ENCODE measurements around the gene SH3BP5L. TPM values are rescaled to one million over a fixed set of nuclear protein-coding genes. Genes with fewer than 3 reads are reported as not detected.
A peak's percentile ranks its signal among the peaks of the same experiment; 100 is the strongest.

SH3BP5L gene
- total RNA-seq, 4 donors from 2014 or later: 21.9 to 38.7 (median 28.4) TPM

DNA sequence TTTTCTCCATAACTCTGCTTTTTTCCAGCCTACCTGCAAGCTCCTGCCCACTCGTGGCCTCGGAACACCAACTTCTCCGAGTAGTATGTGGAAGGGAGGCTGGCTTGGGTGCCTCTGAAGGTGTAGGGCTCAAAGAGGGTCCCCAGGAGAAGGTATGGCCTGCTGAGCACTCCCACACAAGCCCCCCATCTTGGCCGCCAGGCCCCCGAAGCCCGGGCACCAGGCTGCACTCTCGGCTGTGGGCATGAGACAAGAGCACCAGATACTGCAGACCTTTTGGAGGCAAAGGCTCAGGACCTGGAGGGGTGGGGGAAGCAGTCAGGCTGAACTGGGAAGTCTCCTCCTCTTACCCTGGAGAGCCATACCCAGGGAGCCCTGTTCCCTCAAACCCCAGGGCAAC lies 31.5 kb upstream of the SH3BP5L start:
- H3K27ac ChIP-seq: peak overlapping the region in 2 of 4 donors; percentile 91 to 93
- 83% methylated on average over 2 to 3 of the region's 7 CpGs for WGBS, 2 donors (ENCODE audit: low coverage in 1 of 2)

DNA sequence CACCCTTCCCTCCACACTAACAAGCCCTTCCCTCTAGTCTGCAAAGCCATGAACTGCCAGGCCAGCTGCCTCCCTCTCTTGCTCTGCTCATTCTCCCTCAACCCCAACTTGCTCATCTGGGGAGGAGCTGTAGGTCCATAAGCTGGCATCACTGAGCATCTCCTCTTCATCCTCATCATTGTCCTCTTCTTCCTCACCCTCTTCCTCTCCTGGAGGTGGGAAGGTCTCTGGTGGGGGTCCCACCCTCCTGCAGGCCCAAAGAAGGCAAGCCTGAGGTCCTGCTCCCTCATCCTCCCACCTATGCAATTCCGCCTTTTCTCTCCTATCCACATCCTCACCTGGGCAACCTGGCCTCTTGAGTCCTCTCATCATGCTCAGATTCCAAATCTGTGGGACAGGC lies 30.5 kb upstream of the SH3BP5L start:
- Histone ChIP-seq H3K36me3 (peaks cover 0 to 33% of the 10 kb centered on the region in 2 donors), H3K4me3 (no peak overlapping the region), H3K9me3 (no peaks in the 10 kb centered on the region), H3K27me3 (no peaks in the 10 kb centered on the region), H3K4me1 (peaks cover 0 to 45% (median 14%) of the 10 kb centered on the region in 3 donors), H3K27ac (no peak overlapping the region)
- WGBS, 2 donors (ENCODE audit: low coverage in 1 of 2): 100% methylated on average over 1 of the region's 1 CpG
- TF ChIP-seq, protein P1, sequence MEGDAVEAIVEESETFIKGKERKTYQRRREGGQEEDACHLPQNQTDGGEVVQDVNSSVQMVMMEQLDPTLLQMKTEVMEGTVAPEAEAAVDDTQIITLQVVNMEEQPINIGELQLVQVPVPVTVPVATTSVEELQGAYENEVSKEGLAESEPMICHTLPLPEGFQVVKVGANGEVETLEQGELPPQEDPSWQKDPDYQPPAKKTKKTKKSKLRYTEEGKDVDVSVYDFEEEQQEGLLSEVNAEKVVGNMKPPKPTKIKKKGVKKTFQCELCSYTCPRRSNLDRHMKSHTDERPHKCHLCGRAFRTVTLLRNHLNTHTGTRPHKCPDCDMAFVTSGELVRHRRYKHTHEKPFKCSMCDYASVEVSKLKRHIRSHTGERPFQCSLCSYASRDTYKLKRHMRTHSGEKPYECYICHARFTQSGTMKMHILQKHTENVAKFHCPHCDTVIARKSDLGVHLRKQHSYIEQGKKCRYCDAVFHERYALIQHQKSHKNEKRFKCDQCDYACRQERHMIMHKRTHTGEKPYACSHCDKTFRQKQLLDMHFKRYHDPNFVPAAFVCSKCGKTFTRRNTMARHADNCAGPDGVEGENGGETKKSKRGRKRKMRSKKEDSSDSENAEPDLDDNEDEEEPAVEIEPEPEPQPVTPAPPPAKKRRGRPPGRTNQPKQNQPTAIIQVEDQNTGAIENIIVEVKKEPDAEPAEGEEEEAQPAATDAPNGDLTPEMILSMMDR (IDR thresholded peaks at IDR 0.05): no peak
- TF ChIP-seq POLR2AphosphoS5 (IDR thresholded peaks at IDR 0.05) (no peak), POLR2A (IDR thresholded peaks at IDR 0.05) (no peak), EP300 (IDR thresholded peaks at IDR 0.05) (no peak)
- no peak for ATAC-seq

More for the DNA sequence above, 31.5 kb upstream of the SH3BP5L start:
- Histone ChIP-seq H3K27me3 (no peaks in the 10 kb centered on the region), H3K4me3 (peak overlapping the region in 1 of 2 donors; percentile 65), H3K36me3 (peaks cover 0 to 25% of the 10 kb centered on the region in 2 donors), H3K4me1 (peaks cover 0 to 45% (median 14%) of the 10 kb centered on the region in 3 donors), H3K9me3 (no peaks in the 10 kb centered on the region)
- no peak for ATAC-seq
- TF ChIP-seq EP300 (IDR thresholded peaks at IDR 0.05): no peak
- TF ChIP-seq POLR2A (IDR thresholded peaks at IDR 0.05): no peak
- no peak for TF ChIP-seq POLR2AphosphoS5 (IDR thresholded peaks at IDR 0.05)
- TF ChIP-seq, protein P1 (IDR thresholded peaks at IDR 0.05): no peak

DNA sequence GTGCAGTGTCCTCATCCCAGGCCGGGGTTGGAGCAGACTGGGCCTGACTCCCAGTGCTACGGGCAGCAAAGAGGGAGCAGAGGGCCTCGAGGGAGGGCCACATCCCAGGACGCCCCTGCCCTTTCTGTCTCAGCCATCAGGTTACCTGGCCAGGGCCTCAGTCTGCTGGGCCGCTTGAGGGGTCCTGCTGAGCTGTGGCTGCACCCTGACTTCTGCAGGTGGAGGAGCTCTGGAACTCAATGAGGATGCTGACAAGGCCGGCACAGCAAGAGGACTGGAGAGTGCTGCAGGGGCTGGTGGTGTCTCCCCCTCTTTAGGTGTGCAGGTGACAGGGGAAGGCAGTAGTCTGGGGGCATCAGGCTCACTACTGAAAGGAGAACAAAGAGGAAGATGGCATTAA lies 29.9 kb upstream of the SH3BP5L start:
- ATAC-seq: no peak
- H3K9me3 ChIP-seq: no peaks in the 10 kb centered on the region
- peaks cover 0 to 39% of the 10 kb centered on the region in 2 donors for H3K36me3 ChIP-seq
- no peaks in the 10 kb centered on the region for H3K27me3 ChIP-seq
- H3K4me3 ChIP-seq: no peak overlapping the region
- no CpG with 5 or more reads among the region's 6 CpGs for WGBS, 2 donors (ENCODE audit: low coverage in 1 of 2)
- no peak for TF ChIP-seq POLR2A (IDR thresholded peaks at IDR 0.05)
- TF ChIP-seq, protein P1 (IDR thresholded peaks at IDR 0.05): no peak
- TF ChIP-seq POLR2AphosphoS5 (IDR thresholded peaks at IDR 0.05): no peak
- TF ChIP-seq EP300 (IDR thresholded peaks at IDR 0.05): no peak
- H3K4me1 ChIP-seq: peaks cover 0 to 45% (median 14%) of the 10 kb centered on the region in 3 donors
- no peak overlapping the region for H3K27ac ChIP-seq

DNA sequence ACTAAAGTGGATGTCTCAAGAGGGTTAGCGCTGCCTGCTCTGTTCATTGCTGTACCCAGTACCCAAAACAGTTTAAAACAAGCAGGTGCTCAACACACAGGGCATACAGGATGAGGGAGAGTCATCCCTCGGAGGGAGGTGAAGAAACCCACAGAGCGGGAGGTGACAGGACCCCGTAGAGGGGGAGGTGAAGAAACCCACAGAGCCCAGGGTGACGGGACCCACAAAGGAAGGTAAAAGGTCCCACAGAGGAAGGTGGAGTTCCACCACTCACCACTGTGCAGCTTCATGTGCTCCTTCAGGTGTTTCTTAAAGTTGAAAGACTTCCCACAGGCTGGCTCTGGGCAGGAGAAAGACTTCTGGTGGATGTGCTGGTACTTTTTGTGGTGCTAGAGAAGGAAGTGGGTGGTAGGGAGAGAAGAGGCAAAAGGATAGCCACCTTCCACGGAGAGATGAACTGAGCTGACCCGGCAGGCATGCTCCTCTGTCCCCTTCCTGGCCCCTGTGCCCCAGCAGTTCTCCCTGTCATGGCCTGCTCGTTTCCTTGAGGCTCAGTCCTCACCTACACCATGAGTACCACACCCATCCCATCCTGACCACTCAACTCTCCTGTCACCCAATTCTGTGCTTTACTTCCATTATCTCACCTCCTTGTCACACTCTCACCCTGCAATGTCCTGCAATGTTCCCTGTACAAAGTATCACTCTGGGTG lies 28.1 kb upstream of the SH3BP5L start:
- 63 to 90% methylated on average over 1 to 5 of the region's 8 CpGs for WGBS, 2 donors (ENCODE audit: low coverage in 1 of 2)
- H3K27me3 ChIP-seq: no peaks in the 10 kb centered on the region
- no peak overlapping the region for H3K27ac ChIP-seq
- H3K4me1 ChIP-seq: peaks cover 0 to 37% (median 14%) of the 10 kb centered on the region in 3 donors
- H3K36me3 ChIP-seq: peaks cover 0 to 57% of the 10 kb centered on the region in 2 donors
- no peak overlapping the region for H3K4me3 ChIP-seq
- no peak for ATAC-seq
- TF ChIP-seq EP300 (IDR thresholded peaks at IDR 0.05): no peak
- TF ChIP-seq POLR2AphosphoS5 (IDR thresholded peaks at IDR 0.05): no peak
- TF ChIP-seq POLR2A (IDR thresholded peaks at IDR 0.05): no peak
- no peaks in the 10 kb centered on the region for H3K9me3 ChIP-seq

DNA sequence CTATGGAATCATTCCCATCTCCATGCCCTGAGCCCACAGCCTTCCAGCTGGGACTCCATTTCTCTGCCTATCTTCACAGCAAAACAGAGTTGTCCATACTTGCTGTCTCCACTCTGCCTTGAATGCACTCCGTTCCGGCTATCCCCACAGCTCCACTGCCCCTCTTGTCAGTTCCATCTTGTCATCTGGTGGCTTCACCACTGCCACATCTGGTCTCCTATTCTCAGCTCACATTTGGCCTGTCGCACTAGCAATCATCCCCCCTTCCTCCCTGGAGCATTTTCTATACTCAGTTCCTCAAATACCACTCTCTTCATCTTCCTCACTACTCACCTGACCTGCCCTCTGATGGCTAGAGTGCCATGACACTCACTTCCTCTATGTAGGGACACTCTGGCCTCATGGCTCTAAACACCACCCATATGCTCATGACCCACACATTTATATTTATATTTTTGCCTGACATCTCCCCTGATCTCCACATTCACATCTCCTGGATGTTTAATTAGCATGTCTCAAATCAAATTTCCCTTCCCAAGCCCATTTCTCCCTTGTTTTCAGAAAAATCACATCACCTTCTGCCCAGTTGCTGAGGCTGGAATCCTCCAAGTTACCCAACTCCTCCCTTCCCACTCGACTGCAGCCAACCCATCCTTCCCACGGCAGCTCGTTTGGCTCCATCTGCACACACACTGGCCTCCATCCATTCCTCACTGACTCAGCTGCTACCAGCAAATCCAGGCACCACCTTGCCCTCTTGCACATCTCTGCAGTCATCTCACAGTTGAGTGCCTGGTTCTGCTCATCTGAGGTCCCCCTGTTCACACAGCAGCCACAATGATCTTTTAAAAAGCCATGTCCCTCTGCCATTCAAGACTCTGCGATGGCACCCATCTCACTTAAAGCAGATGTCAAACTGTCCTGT lies 27.0 kb upstream of the SH3BP5L start:
- no peak for TF ChIP-seq POLR2AphosphoS5 (IDR thresholded peaks at IDR 0.05)
- no peak for TF ChIP-seq EP300 (IDR thresholded peaks at IDR 0.05)
- TF ChIP-seq, protein P1 (IDR thresholded peaks at IDR 0.05): no peak
- TF ChIP-seq POLR2A (IDR thresholded peaks at IDR 0.05): no peak
- WGBS, 2 donors (ENCODE audit: low coverage in 1 of 2): 61 to 92% methylated on average over 4 to 7 of the region's 7 CpGs
- Histone ChIP-seq H3K9me3 (no peaks in the 10 kb centered on the region), H3K4me1 (peaks cover 0 to 27% (median 6%) of the 10 kb centered on the region in 3 donors), H3K4me3 (no peak overlapping the region), H3K27ac (no peak overlapping the region), H3K27me3 (no peaks in the 10 kb centered on the region), H3K36me3 (peaks cover 0 to 68% of the 10 kb centered on the region in 2 donors)
- peak; percentile 34 for ATAC-seq

Measured in gastroesophageal sphincter (tissue), 4 donors.